ENCODE measurements around the gene RELL2.

Gene RELL2

DNA sequence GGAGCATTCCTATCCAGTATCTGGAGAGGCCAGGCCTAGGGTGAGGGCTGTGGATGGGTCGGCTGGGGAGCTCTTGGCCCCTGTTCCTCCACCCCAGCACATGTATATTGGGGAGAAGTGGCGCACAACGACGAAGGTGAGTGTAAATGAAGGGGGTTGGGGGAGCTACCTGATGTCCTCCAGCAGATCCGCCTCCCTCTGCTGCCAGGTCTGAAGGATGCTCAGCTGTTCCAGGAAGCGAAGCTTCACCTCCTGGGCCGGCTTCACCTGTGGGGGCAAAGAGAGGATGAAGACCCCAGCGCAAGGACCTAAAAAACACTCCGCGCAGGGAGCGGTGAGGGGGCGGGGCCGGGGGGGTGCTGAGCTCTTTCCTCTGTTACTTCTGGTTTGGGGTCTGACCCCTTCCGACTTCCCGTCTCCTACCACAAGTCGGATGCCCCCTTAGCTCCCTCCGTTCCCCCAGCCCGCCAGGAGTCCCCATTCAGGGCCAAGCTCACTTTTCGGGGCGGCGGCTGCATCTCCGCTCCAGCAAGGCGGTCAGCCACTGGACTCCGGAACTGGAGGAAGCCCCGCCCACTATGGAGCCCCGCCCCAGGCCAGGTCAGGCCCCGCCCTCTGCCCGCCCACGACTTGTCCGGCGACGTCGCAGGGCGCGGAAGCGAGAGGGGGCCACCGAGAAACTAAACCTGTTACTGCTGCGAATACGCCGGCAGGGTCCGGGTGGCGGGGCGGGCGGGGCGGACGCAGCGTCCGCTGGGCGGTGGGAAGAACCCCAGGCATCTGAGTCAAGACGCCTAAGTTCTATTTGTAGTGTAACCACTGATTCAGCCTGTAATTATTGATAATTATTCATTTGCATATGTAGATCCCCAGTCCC lies 14.3 kb downstream of the RELL2 start, which contains the start of gene FCHSD1:
TSS of gene FCHSD1 (minus strand) at position 568 of the 877 bp plus-strand sequence. CDS start at position 518, 50 bp downstream.
- no peak within 1 kb of the TSS for H3K4me3 ChIP-seq (IDR thresholded peaks at IDR 0.05; ENCODE audit: insufficient read depth, low read depth, low read length)
- no peaks in the 10 kb centered on the region for H4K20me1 ChIP-seq (ENCODE audit: insufficient read depth)
- peak within 1 kb of the TSS; percentile 48 for H3K4me2 ChIP-seq
- TF ChIP-seq, protein P1, sequence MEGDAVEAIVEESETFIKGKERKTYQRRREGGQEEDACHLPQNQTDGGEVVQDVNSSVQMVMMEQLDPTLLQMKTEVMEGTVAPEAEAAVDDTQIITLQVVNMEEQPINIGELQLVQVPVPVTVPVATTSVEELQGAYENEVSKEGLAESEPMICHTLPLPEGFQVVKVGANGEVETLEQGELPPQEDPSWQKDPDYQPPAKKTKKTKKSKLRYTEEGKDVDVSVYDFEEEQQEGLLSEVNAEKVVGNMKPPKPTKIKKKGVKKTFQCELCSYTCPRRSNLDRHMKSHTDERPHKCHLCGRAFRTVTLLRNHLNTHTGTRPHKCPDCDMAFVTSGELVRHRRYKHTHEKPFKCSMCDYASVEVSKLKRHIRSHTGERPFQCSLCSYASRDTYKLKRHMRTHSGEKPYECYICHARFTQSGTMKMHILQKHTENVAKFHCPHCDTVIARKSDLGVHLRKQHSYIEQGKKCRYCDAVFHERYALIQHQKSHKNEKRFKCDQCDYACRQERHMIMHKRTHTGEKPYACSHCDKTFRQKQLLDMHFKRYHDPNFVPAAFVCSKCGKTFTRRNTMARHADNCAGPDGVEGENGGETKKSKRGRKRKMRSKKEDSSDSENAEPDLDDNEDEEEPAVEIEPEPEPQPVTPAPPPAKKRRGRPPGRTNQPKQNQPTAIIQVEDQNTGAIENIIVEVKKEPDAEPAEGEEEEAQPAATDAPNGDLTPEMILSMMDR (conservative IDR thresholded peaks at IDR 0.05; ENCODE audit: low read depth, low read length), result no peak
- H3K36me3 ChIP-seq (ENCODE audit: insufficient read depth), result no peaks in the 10 kb centered on the region
- no peak within 1 kb of the TSS for H3K27ac ChIP-seq
- H3K4me1 ChIP-seq (ENCODE audit: low read depth, poor library complexity, severe bottlenecking), result peaks cover 4% of the 10 kb centered on the region
- no peaks in the 10 kb centered on the region for H3K27me3 ChIP-seq (ENCODE audit: insufficient read depth, low read depth)
- no peaks in the 10 kb centered on the region for H3K79me2 ChIP-seq (ENCODE audit: insufficient read depth, low read depth)
- peak within 1 kb of the TSS; percentile 60 for H2AFZ ChIP-seq (ENCODE audit: low read depth)
- H3K9ac ChIP-seq, result peak within 1 kb of the TSS; percentile 35; the same call in 1 of the 2 replicates

DNA sequence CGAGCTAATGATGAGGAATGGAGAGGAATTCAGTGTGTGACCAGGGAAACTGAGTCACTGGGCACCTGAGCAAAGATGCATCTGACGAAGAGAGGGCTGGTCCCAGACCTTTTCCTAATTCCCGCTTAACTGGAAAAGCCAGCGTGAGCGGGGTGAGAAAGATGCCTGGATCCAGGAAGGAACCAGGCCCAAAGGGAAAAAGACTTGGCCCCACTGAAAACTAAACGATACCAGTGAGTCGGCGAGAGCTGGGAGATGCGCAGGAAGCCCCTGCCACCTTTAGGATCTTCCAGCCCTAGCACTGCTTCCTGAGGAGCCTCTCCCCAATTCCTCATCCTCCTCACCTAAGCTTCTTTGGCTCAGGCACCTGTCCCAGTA lies 14.9 kb downstream of the RELL2 start:
- no peaks in the 10 kb centered on the region for H4K20me1 ChIP-seq (ENCODE audit: insufficient read depth)
- no peak overlapping the region for H3K4me3 ChIP-seq (IDR thresholded peaks at IDR 0.05; ENCODE audit: insufficient read depth, low read depth, low read length)
- no peaks in the 10 kb centered on the region for H3K27me3 ChIP-seq (ENCODE audit: insufficient read depth, low read depth)
- H3K36me3 ChIP-seq (ENCODE audit: insufficient read depth), result no peaks in the 10 kb centered on the region
- peak overlapping the region; percentile 35; the same call in 1 of the 2 replicates for H3K9ac ChIP-seq
- H2AFZ ChIP-seq (ENCODE audit: low read depth), result peak overlapping the region; percentile 60
- no peak overlapping the region for H3K27ac ChIP-seq
- peaks cover 4% of the 10 kb centered on the region for H3K4me1 ChIP-seq (ENCODE audit: low read depth, poor library complexity, severe bottlenecking)
- TF ChIP-seq, protein P1 (conservative IDR thresholded peaks at IDR 0.05; ENCODE audit: low read depth, low read length), result no peak
- H3K79me2 ChIP-seq (ENCODE audit: insufficient read depth, low read depth), result no peaks in the 10 kb centered on the region
- peak overlapping the region; percentile 48 for H3K4me2 ChIP-seq

DNA sequence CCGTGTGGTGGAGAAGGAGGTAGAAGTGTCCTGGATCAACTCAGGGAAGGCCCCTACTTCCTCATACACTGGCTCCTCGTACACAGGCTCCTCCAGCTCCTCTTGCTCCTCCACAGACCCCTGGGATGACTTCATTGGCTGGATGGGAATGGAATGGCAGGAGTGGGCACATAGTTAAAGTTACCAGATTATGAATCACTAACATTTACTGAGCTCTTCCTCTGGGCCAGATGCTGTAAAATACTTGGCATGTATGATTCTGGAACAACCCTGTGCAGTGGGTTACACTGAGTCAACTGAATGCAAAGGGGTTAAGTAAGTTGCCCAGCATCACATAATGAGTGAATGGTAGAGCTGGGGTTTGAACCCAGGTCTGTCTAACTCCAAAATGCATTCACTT lies 17.5 kb downstream of the RELL2 start:
- Histone ChIP-seq H2AFZ (ENCODE audit: low read depth) (no peak overlapping the region), H3K4me1 (ENCODE audit: low read depth, poor library complexity, severe bottlenecking) (peaks cover 4% of the 10 kb centered on the region), H3K4me3 (IDR thresholded peaks at IDR 0.05; ENCODE audit: insufficient read depth, low read depth, low read length) (no peak overlapping the region), H3K9ac (no peak overlapping the region), H4K20me1 (ENCODE audit: insufficient read depth) (no peaks in the 10 kb centered on the region), H3K4me2 (no peak overlapping the region), H3K27ac (no peak overlapping the region), H3K27me3 (ENCODE audit: insufficient read depth, low read depth) (no peaks in the 10 kb centered on the region; the same call in 1 of the 2 replicates), H3K79me2 (ENCODE audit: insufficient read depth, low read depth) (no peaks in the 10 kb centered on the region), H3K36me3 (ENCODE audit: insufficient read depth) (no peaks in the 10 kb centered on the region)
- TF ChIP-seq, protein P1 (conservative IDR thresholded peaks at IDR 0.05; ENCODE audit: low read depth, low read length), result no peak

DNA sequence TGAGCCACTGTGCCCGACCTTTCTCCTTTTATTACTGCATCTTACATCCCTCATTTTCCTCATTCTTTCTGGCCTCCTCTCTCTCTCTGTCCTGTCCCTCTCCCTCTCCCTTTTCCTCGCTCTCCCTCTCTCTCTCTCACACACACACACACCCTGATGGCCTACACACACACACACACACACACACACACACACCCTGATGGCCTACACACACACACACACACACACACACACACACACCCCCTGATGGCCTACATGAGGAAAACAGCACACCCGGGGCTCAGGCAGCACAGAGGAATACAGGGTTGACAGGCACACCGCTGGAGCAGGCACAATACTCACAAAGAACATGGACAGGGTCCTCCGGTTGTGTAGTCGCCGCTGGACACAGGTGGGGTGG lies 18.2 kb downstream of the RELL2 start:
- TF ChIP-seq, protein P1 (conservative IDR thresholded peaks at IDR 0.05; ENCODE audit: low read depth, low read length), result no peak
- no peak overlapping the region for H3K4me2 ChIP-seq
- H3K9ac ChIP-seq, result no peak overlapping the region
- no peak overlapping the region for H3K4me3 ChIP-seq (IDR thresholded peaks at IDR 0.05; ENCODE audit: insufficient read depth, low read depth, low read length)
- no peak overlapping the region for H3K27ac ChIP-seq
- no peaks in the 10 kb centered on the region for H3K36me3 ChIP-seq (ENCODE audit: insufficient read depth)
- H2AFZ ChIP-seq (ENCODE audit: low read depth), result no peak overlapping the region
- H3K4me1 ChIP-seq (ENCODE audit: low read depth, poor library complexity, severe bottlenecking), result peaks cover 4% of the 10 kb centered on the region
- no peaks in the 10 kb centered on the region for H4K20me1 ChIP-seq (ENCODE audit: insufficient read depth)
- H3K79me2 ChIP-seq (ENCODE audit: insufficient read depth, low read depth), result no peaks in the 10 kb centered on the region
- H3K27me3 ChIP-seq (ENCODE audit: insufficient read depth, low read depth), result no peaks in the 10 kb centered on the region; the same call in 1 of the 2 replicates

Measured in KMS-11 (cell line).